Ureter (tissue), 1 donor: ENCODE results near the gene CIAO2B. TPM values are rescaled to one million over a fixed set of nuclear protein-coding genes. Genes with fewer than 3 reads are reported as not detected.
"Not testable (repeated sequence)": the region's sequence is repeated elsewhere in the genome, so short reads cannot be mapped to it uniquely, and the experiment has no call there.

Source experiments
- DNase-seq: peaks from one replicate; pipeline ENCODE4 v3.0.0-alpha.2; 2020; ENCODE audit warnings: low spot score
- total RNA-seq: library from RNA; stranded (reverse); gene quantifications from one replicate; pipeline ENCODE4 v1.2.4, GENCODE V29; 2023
- donor health status: DM: yes; HTN: yes; CAD: no.

CIAO2B gene
- total RNA-seq, 1 donor from 2014 or later = 71.8 TPM

DNA sequence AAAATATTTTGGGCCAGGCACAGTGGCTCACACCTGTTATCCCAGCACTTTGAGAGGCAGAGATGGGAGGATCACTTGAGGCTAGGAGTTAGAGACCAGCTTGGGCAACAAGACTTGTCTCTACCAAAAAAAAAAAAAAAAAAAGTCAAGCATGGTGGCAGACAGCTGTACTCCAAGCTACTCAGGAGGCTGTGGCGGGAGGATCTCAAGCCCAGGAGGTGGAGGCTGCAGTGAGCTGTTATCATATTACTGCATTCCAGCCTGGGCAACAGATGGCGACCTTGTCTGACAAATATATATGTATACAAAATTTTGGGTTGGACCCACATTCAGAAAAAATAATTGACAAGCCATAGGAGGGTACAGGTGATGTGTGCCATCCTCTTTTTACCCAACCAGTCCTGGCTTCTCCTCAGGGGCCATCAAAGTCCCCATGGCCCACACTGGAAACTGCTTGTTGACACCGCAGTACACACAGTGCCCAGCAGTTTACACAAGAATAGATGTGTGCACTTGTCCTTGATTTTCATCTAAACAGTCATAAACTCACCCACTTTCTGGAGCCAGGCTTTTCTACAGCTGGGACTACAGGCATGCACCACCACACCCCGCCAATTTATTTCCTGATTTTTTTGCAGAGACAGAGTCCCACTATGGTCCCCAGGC, 2.8 kb upstream of the CIAO2B start:
- DNase-seq = no peak

- no peak for DNase-seq
Measured at GRCh38 chr16:66936462-66936861, 2.3 kb upstream of the CIAO2B start.

DNA sequence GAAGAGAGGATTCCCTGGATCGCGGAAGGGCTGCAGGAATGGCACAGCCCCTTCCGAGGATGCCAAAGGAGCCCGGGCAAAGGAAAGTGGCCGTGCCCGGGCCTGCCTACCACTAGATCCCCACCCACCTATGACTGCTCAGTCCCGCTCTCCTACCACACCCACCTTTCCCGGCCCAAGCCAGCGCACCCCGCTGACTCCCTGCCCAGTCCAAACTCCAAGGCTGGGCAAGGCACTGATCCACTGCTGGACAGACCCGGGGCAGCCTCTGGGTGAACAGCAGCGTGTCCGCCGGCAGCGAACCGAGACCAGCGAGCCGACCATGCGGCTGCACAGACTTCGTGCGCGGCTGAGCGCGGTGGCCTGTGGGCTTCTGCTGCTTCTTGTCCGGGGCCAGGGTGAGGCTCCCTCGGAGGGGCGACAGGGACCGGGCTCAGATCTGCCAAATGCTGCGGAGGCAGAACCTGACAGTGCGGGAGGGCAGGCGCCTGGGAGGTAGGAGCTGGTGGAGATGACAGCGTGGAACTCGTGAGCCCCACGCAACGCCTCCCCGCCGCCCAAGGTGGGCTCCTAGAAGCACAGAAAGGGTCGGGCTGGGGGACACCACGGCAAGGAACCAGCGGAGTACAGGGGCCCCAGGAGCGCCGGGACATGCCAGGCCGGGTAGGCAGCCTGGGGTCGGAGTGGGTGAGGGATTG, 1.3 kb upstream of the CIAO2B start, which contains the start of gene CES2:
Gene CES2 (plus strand): TSS at position 203 of the 698 bp plus-strand sequence. CDS start 120 bp downstream, at position 323.
- DNase-seq = peak; percentile 74

DNA sequence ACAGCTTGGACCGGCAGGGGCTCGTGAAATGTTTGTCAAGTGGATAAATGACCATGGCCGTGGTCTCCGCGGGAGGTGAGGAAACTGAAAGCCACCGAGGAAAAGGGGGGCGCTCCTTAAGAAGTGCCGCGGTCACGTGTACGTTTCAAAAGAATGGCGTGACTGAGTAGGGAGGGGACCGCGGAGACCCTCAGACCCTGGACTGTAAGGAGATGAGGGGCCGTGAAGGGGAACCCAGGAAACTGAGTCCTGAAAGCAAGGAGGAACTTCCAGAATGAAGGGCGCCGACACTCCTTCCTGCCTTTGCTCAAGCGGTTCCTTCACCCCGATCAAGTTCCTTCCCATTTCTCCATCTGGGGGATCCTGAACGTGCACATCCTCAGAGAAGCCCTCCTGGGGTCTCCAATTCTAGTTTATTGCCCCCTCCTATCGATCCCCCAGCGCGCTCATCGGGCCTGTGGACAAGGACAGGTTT, 674 bp upstream of the CIAO2B start:
- not testable (repeated sequence) for DNase-seq

DNA sequence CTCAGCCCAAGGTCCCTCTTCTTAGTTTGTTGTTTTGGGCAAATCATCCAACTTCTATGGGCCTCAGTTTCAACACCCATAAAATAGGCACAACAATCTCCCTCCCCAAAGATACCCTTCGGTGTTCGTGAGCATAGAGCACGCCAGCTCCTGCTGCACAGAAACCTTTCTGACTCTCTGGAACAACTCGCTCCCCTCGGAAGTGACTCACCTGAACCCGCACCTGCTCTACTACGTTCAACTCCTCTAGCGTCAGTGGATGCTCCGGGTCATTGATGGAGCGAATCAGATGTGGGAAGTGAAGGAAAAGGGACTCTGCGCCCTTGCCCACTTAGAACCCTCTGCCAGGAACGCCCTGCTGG, 445 bp downstream of the CIAO2B start:
- DNase-seq = no peak

DNA sequence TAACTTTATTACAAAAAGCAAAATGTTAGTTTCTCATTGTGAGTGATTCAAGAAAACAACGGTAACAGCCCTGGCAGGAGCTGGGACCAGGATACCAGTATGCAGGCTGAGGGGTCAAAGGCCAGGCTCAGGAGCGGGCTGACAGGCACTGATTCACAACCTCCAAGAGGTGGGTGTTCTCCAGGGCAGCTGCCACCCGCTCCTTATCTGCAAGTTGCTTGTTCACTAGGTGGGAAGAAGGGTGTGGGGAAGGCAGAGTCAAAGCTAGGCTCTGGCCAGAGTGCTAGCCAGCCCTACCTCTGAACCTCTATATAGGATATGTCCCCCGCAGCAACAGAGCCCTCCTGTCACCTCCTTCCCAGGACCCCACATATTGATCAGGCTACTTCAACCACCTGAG, 2.1 kb downstream of the CIAO2B start:
- no peak for DNase-seq

DNA sequence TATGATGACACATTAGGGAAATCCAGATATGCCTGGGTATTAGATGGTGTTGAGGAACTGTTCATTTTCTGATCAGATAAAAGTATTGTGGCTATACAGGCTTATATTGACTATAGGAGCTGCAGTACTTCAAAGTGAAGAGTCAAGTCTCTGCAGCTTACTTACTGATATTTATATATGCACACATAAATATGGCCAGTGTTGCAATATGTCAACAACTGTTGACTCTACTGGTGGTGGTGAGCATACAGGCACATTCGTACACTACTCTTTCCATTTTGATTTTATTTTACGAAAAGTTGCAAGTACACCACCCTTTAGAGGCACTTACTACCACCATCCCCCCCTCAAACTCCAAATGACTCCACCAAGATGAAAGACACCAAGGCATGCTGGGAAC, 2.5 kb downstream of the CIAO2B start:
- DNase-seq = no peak

- DNase-seq = no peak
Measured at GRCh38 chr16:66930189-66930588, 4.0 kb downstream of the CIAO2B start.

DNA sequence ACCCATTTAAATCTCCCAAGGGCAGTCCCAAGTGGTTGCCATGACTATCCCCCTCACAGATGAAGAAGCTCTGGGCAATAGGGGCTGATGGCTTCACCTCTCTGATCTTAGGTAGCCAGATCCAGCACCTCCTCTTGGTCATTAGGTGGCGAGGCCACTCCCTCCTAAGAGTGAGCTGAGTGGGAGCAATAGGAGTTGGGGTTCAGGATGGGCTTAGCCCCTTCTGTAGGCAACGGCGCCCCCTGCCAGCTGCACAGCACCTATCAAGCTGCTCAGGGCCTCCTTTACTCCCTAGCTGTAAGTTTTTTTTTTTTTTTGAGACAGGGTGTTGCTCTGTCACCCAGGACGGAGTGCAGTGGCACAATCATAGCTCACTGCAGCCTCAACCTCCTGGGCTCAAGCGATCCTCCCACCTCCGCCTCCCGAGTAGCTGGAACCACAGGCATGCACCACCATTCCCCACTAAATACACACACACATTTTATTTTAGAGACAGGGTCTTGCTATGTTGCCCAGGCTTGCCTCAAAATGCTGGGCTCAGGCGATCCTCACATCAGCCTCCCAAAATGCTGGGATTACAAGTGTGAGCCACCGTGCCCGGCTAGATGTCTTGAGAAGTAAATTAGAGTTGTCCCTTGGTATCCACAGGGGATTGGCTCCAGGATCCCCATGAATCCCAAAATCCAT, 5.4 kb downstream of the CIAO2B start:
- no peak for DNase-seq

DNA sequence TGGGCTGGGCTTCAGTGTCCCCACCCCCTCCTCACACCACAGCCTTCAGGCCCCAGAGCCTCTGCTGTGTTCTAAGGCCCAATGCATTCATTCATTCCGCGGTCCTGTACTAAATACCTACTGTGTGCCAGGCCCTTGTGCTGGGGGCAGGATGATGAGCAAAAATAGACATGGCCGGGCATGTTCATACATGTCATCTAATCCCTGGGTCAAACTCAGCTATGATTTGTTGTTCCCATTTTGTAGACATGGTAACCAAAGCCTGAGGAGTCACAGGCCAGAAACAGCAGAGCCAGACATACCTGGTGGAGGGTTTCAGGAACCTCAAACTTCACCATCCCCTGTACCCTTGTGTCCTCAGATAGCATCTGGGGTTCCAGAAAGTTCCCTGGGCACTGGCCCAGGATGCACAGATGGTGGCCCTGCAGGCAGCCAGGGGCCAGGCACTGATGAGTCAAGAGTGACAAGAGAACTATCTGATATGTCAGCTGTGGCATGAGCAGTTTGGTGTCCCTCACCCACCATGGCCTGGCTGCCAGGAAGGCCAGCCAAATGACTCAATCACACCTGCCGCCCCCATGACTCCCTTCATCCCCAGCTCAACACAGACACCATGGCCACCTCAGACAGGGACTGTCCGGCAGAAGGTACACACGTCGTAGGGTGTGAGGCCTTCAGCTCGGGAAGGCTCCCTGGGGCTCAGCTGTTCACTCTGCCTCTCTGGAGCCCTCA, 6.1 kb downstream of the CIAO2B start:
- DNase-seq = no peak

DNA sequence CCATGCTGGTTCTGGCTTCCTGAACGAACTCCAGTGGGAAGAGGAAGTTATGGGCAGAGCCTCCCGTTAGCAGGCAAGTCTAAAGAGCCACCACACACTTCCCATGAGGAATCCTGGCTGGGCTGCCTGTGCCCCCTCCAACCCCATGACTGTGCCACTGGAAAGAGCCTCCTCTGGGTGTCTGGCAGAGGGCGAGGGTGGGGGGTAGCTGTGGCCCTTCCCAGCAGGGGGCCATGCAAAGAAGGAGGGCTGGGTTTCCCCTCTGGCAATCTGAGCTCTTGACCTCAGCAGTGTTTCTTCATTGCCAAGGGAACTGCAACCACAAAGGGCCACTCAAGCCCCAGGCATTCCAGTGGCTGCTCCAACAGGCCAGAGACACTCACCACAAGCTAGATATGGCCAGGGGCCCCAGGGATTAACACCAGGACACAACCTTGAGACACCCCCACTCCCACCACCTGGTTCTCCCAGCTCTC, 7.2 kb downstream of the CIAO2B start:
- no peak for DNase-seq

DNA sequence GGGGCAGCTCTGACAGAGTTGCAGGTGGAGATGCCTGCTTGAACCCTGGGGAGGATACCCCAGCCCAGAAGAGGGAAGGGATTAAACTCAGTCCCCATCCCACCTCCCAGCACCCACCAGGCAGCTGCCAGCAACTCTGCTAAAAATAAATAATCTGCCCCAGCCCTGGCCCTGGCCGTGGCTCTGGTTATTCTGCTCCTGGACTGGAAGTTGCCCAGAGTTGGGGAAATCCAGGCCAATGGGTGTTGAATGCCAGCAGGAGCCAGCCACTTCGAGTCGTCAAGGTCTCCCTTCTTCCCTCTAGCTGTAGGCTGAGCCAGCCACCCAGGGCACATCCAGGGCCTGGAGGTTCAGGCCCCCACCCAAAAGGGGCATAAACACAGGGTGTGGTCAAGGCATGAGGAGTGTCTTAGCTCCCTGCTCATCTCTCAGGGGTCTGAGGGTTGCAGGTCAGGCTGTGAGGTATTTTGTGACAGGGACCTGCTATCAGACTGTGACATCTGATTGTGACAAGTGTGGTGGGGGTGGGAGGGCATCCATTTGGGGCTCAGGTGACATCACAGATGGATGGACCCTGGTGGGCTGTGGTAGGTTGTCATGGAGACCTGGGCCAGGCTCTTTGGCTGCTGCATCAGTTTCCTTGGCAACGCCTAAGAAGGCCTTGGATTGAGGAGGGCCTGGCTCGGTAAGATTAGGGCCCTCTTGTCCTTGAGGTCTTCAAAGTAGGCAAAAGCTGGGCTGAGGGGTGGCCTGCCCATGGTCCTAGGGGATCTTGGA, 7.8 kb downstream of the CIAO2B start:
- no peak for DNase-seq

GRCh38 chr16:66925322-66925840, 8.8 kb downstream of the CIAO2B start, which contains the start of gene RRAD:
Gene RRAD, minus strand, starts transcription at chr16:66925535. Its CDS starts 356 bp downstream, at chr16:66925179.
- no peak for DNase-seq

GRCh38 chr16:66924527-66925321, 9.5 kb downstream of the CIAO2B start:
- DNase-seq = no peak

DNA sequence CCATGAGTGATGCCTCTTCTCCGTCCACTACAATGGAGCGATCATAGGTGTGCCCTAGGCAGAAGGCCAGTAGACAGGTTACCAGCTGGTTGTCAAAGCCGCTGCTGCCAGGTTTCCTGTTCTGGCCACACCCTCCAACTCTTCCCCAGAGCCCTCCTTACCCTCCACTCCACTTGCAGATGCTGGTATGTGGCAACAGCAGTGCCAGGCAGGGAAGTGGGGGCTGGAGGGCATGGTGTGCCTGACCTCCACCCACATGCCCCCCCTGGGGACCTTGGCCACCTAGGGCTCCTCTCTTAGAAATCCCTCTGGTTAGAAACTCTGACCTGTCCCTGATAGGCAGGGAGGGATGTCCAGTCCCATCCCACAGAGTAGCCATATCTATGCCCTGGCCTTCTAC, 10.3 kb downstream of the CIAO2B start:
- no peak for DNase-seq

DNA sequence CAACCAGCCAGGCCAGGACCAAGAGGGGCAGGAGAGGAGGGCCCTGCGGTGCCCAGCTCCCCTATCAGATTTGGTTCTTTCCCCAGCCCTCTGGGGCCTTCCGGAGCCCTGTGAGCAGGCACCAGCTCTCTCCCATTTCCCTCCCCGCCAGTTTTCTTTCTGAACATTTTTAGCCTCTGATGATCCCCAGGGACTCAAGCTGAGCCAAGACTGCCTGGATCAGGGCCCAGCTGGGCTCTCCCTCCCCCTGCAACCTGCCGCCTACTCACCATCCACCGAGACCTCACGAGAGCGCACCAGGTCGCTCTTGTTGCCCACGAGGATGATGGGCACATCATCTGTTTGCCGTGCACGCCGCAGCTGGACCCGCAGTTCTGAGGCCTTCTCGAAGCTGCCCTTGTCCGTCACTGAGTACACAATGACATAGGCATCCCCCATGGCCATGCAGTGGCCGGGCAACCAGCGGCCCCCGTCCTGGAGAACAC, 10.9 kb downstream of the CIAO2B start:
- DNase-seq = peak; percentile 68

GRCh38 chr16:66921729-66922450, 12.3 kb downstream of the CIAO2B start:
- DNase-seq = no peak

DNA sequence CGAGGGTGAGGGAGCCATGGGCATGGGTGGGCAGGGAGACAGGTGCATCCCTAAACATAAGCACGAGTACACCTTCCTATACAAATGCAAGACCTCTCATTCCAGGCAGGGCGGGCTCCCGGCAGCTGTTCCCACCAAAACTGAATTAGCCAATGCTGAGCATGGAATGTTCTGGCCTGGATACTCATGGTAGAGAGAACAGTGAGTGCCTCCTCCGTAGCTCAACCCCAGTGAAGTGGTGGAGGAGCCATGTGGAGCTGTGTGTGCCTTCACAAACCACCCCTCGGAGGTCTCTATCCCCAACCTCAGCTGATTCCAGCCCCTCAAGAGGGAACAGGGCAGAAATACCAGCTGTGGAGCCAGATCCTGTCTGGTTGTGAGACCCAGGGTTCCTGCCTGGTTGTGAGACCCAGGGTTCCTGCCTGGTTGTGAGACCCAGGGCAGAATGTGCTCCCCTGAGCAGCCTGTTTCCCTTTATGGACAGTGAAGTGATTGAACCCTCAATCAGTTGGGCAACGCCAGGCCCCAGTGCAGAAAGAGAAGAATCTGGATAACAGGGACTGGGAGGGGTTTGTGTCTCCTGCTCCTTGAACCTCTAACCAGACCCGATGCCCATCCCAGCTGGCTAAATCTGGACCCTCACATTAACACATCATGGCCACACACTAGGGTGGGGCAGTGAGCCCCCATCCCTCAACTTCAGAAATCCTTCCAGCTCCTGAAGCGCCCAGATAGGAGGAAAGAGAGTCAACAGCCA, 13.1 kb downstream of the CIAO2B start:
- DNase-seq = no peak

DNA sequence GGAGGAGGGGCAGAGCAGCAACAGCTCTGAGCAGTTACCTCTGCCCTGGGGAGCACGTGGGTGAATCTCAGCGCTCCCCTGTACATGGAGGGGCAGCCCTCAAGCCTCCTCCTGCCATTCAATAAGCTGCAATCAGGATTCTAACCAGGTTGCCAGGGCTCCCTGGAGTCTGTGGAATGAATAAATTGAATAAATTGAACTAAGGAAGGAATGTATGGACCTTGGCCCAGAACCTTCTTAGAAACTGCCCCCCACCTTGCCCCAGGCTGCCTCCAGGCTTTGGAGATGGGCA, 14.0 kb downstream of the CIAO2B start:
- DNase-seq = no peak
